Activated CD8-positive, alpha-beta T cell treated with anti-CD3 and anti-CD28 coated beads, Interleukin-2, amount 10 ng/mL, durations not matched to agents 7 days and 5 days (primary cell): ENCODE data around the gene ASPDH. TPM values are rescaled to one million over a fixed set of nuclear protein-coding genes. Genes with fewer than 3 reads are reported as not detected.
A peak's percentile ranks its signal among the peaks of the same experiment; 100 is the strongest.

Source experiments
- ATAC-seq: fragments of 150-1000 bp; cut with Tn5 transposase; one replicate; pipeline ENCODE4 v1.10.0; 2021; ENCODE audit warnings: moderate library complexity
- CTCF ChIA-PET: fragments of 350-600 bp; sonication (Branson Sonifier 250); formaldehyde crosslinking; loops from one replicate; lab custom pipeline; 2021; ENCODE audit warnings: antibody characterized with exemption; lab: Charles Lee
- POLR2A ChIA-PET: fragments of 350-600 bp; sonication (Branson Sonifier 250); formaldehyde crosslinking; loops from one replicate; lab custom pipeline; 2021; ENCODE audit warnings: antibody characterized with exemption; lab: Charles Lee
- DNase-seq: peaks from one replicate; pipeline ENCODE4 v3.0.0-alpha.2; 2020
- H3K27ac Mint-ChIP-seq: one replicate; pipeline ENCODE4 v1.8.0; 2021; ENCODE audit warnings: mild to moderate bottlenecking, mixed read lengths
- H3K27me3 Mint-ChIP-seq: one replicate; pipeline ENCODE4 v1.8.0; 2021; ENCODE audit warnings: low read depth, mixed read lengths
- H3K36me3 Mint-ChIP-seq: one replicate; pipeline ENCODE4 v1.8.0; 2021; ENCODE audit warnings: low read depth, mixed read lengths
- H3K4me1 Mint-ChIP-seq: one replicate; pipeline ENCODE4 v1.8.0; 2021; ENCODE audit warnings: low read depth, mixed read lengths
- H3K4me3 Mint-ChIP-seq: one replicate; pipeline ENCODE4 v1.8.0; 2021; ENCODE audit warnings: mild to moderate bottlenecking, mixed read lengths
- H3K9me3 Mint-ChIP-seq: one replicate; pipeline ENCODE4 v1.8.0; 2022; ENCODE audit warnings: mixed read lengths; ENCODE audit not compliant: insufficient read depth
- total RNA-seq, 2 experiments: library from RNA; stranded (reverse); gene quantifications; one replicate each; pipeline ENCODE4 v1.2.3, GENCODE V29; 2021

The ASPDH gene
- total RNA-seq, 2 experiments from 2014 or later: not detected

- H3K27ac Mint-ChIP-seq: no peak overlapping the region
- no peaks in the 10 kb centered on the region for H3K9me3 Mint-ChIP-seq
- no peak for DNase-seq
- no peak overlapping the region for H3K4me3 Mint-ChIP-seq
- POLR2A ChIA-PET: no interaction called here
- CTCF ChIA-PET: interaction anchor here (1.3 kb wide), 1 partner anchor 15 kb away, joined by 3 read pairs; no protein-coding TSS in a partner anchor
- H3K27me3 Mint-ChIP-seq: peaks cover 45% of the 10 kb centered on the region
- H3K36me3 Mint-ChIP-seq: no peaks in the 10 kb centered on the region
- ATAC-seq: no peak
- peaks cover 4% of the 10 kb centered on the region for H3K4me1 Mint-ChIP-seq
These were observed 39.5 kb upstream of the ASPDH start for GRCh38 chr19:50553134-50553703.

- ATAC-seq (no peak), DNase-seq (no peak)
- no peak overlapping the region for H3K4me3 Mint-ChIP-seq
- H3K36me3 Mint-ChIP-seq: no peaks in the 10 kb centered on the region
- H3K27ac Mint-ChIP-seq: no peak overlapping the region
- peaks cover 4% of the 10 kb centered on the region for H3K4me1 Mint-ChIP-seq
- ChIA-PET CTCF (no interaction called here), POLR2A (no interaction called here)
- H3K27me3 Mint-ChIP-seq: peaks cover 40% of the 10 kb centered on the region
- H3K9me3 Mint-ChIP-seq: no peaks in the 10 kb centered on the region
These were observed 38.8 kb upstream of the ASPDH start for GRCh38 chr19:50552540-50552939.

GRCh38 chr19:50551715-50552187 is 38.0 kb upstream of the ASPDH start:
- POLR2A ChIA-PET: no interaction called here
- peaks cover 37% of the 10 kb centered on the region for H3K27me3 Mint-ChIP-seq

GRCh38 chr19:50551034-50551714 is 37.5 kb upstream of the ASPDH start:
- no peak overlapping the region for H3K27ac Mint-ChIP-seq
- ATAC-seq (no peak), DNase-seq (no peak)
- H3K4me1 Mint-ChIP-seq: no peaks in the 10 kb centered on the region
- ChIA-PET POLR2A (no interaction called here), CTCF (no interaction called here)
- H3K4me3 Mint-ChIP-seq: no peak overlapping the region
- no peaks in the 10 kb centered on the region for H3K9me3 Mint-ChIP-seq
- no peaks in the 10 kb centered on the region for H3K36me3 Mint-ChIP-seq
- H3K27me3 Mint-ChIP-seq: peaks cover 37% of the 10 kb centered on the region

More at GRCh38 chr19:50551715-50552187, 38.0 kb upstream of the ASPDH start:
- DNase-seq (no peak), ATAC-seq (no peak)
- CTCF ChIA-PET: no interaction called here
- no peak overlapping the region for H3K27ac Mint-ChIP-seq
- no peaks in the 10 kb centered on the region for H3K9me3 Mint-ChIP-seq
- H3K36me3 Mint-ChIP-seq: no peaks in the 10 kb centered on the region
- H3K4me1 Mint-ChIP-seq: peaks cover 4% of the 10 kb centered on the region
- no peak overlapping the region for H3K4me3 Mint-ChIP-seq

GRCh38 chr19:50550594-50550966 is 36.9 kb upstream of the ASPDH start:
- Mint-ChIP-seq H3K4me1 (no peaks in the 10 kb centered on the region), H3K9me3 (no peaks in the 10 kb centered on the region), H3K36me3 (no peaks in the 10 kb centered on the region), H3K27ac (no peak overlapping the region), H3K27me3 (peaks cover 36% of the 10 kb centered on the region), H3K4me3 (no peak overlapping the region)
- ATAC-seq: no peak
- DNase-seq: no peak
- ChIA-PET POLR2A (no interaction called here), CTCF (no interaction called here)

- no peak overlapping the region for H3K27ac Mint-ChIP-seq
These were observed 36.3 kb upstream of the ASPDH start for GRCh38 chr19:50549927-50550593.

GRCh38 chr19:50549059-50549926 is 35.6 kb upstream of the ASPDH start:
- no peaks in the 10 kb centered on the region for H3K4me1 Mint-ChIP-seq
- H3K27me3 Mint-ChIP-seq: peaks cover 28% of the 10 kb centered on the region
- no peaks in the 10 kb centered on the region for H3K9me3 Mint-ChIP-seq
- DNase-seq (no peak), ATAC-seq (no peak)
- H3K36me3 Mint-ChIP-seq: no peaks in the 10 kb centered on the region
- H3K27ac Mint-ChIP-seq: no peak overlapping the region
- no peak overlapping the region for H3K4me3 Mint-ChIP-seq
- ChIA-PET CTCF (interaction anchor here (1.1 kb wide), 1 partner anchor 12 kb away, joined by 3 read pairs; no protein-coding TSS in a partner anchor), POLR2A (no interaction called here)

More at GRCh38 chr19:50549927-50550593, 36.3 kb upstream of the ASPDH start:
- Mint-ChIP-seq H3K36me3 (no peaks in the 10 kb centered on the region), H3K4me1 (no peaks in the 10 kb centered on the region), H3K4me3 (no peak overlapping the region), H3K9me3 (no peaks in the 10 kb centered on the region), H3K27me3 (peaks cover 31% of the 10 kb centered on the region)
- DNase-seq (no peak), ATAC-seq (peak; percentile 36)
- POLR2A ChIA-PET: no interaction called here
- CTCF ChIA-PET: interaction anchor here (1.1 kb wide), 1 partner anchor 13 kb away, joined by 3 read pairs; no protein-coding TSS in a partner anchor

- POLR2A ChIA-PET: no interaction called here
These were observed 34.7 kb upstream of the ASPDH start for GRCh38 chr19:50548191-50549058.

GRCh38 chr19:50547385-50548190 is 33.9 kb upstream of the ASPDH start:
- no peak for ATAC-seq
- no peak for DNase-seq
- ChIA-PET CTCF (no interaction called here), POLR2A (no interaction called here)
- peaks cover 16% of the 10 kb centered on the region for H3K27me3 Mint-ChIP-seq
- H3K4me3 Mint-ChIP-seq: no peak overlapping the region
- no peak overlapping the region for H3K27ac Mint-ChIP-seq
- no peaks in the 10 kb centered on the region for H3K9me3 Mint-ChIP-seq
- H3K4me1 Mint-ChIP-seq: no peaks in the 10 kb centered on the region
- no peaks in the 10 kb centered on the region for H3K36me3 Mint-ChIP-seq

More at GRCh38 chr19:50548191-50549058, 34.7 kb upstream of the ASPDH start:
- Mint-ChIP-seq H3K27me3 (peaks cover 25% of the 10 kb centered on the region), H3K27ac (no peak overlapping the region), H3K4me1 (no peaks in the 10 kb centered on the region), H3K36me3 (no peaks in the 10 kb centered on the region), H3K4me3 (no peak overlapping the region), H3K9me3 (no peaks in the 10 kb centered on the region)
- DNase-seq (no peak), ATAC-seq (no peak)
- CTCF ChIA-PET: interaction anchor here (1.1 kb wide), 1 partner anchor 11 kb away, joined by 3 read pairs; no protein-coding TSS in a partner anchor

- POLR2A ChIA-PET: no interaction called here
- H3K36me3 Mint-ChIP-seq: no peaks in the 10 kb centered on the region
- DNase-seq: no peak
These were observed 33.0 kb upstream of the ASPDH start for GRCh38 chr19:50546527-50547221.

More at GRCh38 chr19:50546527-50547221, 33.0 kb upstream of the ASPDH start:
- no peak overlapping the region for H3K27ac Mint-ChIP-seq
- ATAC-seq: no peak
- peaks cover 10% of the 10 kb centered on the region for H3K27me3 Mint-ChIP-seq
- H3K9me3 Mint-ChIP-seq: no peaks in the 10 kb centered on the region
- no peaks in the 10 kb centered on the region for H3K4me1 Mint-ChIP-seq
- CTCF ChIA-PET: no interaction called here
- H3K4me3 Mint-ChIP-seq: no peak overlapping the region
